Adrenal gland (tissue), 5 donors: ENCODE measurements around the gene TMEM163.

Experiments
- CTCF ChIP-seq, 6 experiments: fragments of 450-650 bp in 4 of 6; fragments of 200-600 bp in 2 of 6; sonication (generic) in 1 of 6; IDR thresholded peaks; 1 replicate in 5 of 6; 2 replicates in 1 of 6; pipeline versions ENCODE4 v1.5.1 to v1.8.0; 2016 to 2021; ENCODE audit warnings: antibody characterized with exemption in 6 of 6, mild to moderate bottlenecking in 2 of 6, moderate library complexity in 1 of 6
- POLR2A ChIP-seq, 2 donors: fragments of 450-650 bp; IDR thresholded peaks; one replicate each; pipeline ENCODE4 v1.6.1; 2017; ENCODE audit warnings: antibody characterized with exemption in 2 of 2, mild to moderate bottlenecking in 2 of 2, moderate library complexity in 1 of 2
- donor health status: DM: no; HTN: no; CAD: no.

- TF ChIP-seq CTCF (IDR thresholded peaks at IDR 0.05) (no peak), POLR2A (IDR thresholded peaks at IDR 0.05) (no peak)
Observed at GRCh38 chr2:134448650-134449049, 270.1 kb downstream of the TMEM163 start.
